ENCODE results near the gene DCP1B.

Gene DCP1B

GRCh38 chr12:2008677-2009076 lies 4.4 kb upstream of the DCP1B start:
- no peak for DNase-seq (ENCODE audit: low spot score)
- TF ChIP-seq CTCF (IDR thresholded peaks at IDR 0.05; ENCODE audit: extremely low read depth, missing control alignments) = no peak

GRCh38 chr12:2003676-2004112 lies 563 bp downstream of the DCP1B start:
- no peak for TF ChIP-seq CTCF (IDR thresholded peaks at IDR 0.05; ENCODE audit: extremely low read depth, missing control alignments)
- DNase-seq (ENCODE audit: low spot score) = peak; percentile 9

- DNase-seq (ENCODE audit: low spot score) = peak; percentile 15
- no peak for TF ChIP-seq CTCF (IDR thresholded peaks at IDR 0.05; ENCODE audit: extremely low read depth, missing control alignments)
Measured at GRCh38 chr12:1995205-1995896, 8.9 kb downstream of the DCP1B start.

GRCh38 chr12:1994429-1995143 lies 9.7 kb downstream of the DCP1B start:
- no peak for TF ChIP-seq CTCF (IDR thresholded peaks at IDR 0.05; ENCODE audit: extremely low read depth, missing control alignments)
- DNase-seq (ENCODE audit: low spot score) = no peak

- no peak for TF ChIP-seq CTCF (IDR thresholded peaks at IDR 0.05; ENCODE audit: extremely low read depth, missing control alignments)
Measured at GRCh38 chr12:1993871-1994371, 10.3 kb downstream of the DCP1B start.

GRCh38 chr12:1993341-1993740 lies 10.9 kb downstream of the DCP1B start:
- no peak for TF ChIP-seq CTCF (IDR thresholded peaks at IDR 0.05; ENCODE audit: extremely low read depth, missing control alignments)
- DNase-seq (ENCODE audit: low spot score) = no peak

More at GRCh38 chr12:1993871-1994371, 10.3 kb downstream of the DCP1B start:
- DNase-seq (ENCODE audit: low spot score) = no peak

- no peak for DNase-seq (ENCODE audit: low spot score)
- TF ChIP-seq CTCF (IDR thresholded peaks at IDR 0.05; ENCODE audit: extremely low read depth, missing control alignments) = no peak
Measured at GRCh38 chr12:1992732-1993131, 11.5 kb downstream of the DCP1B start.

All from GM20000 (cell line).